Pons (tissue), 1 donor: ENCODE data around the gene PSORS1C2.
A peak's percentile ranks its signal among the peaks of the same experiment; 100 is the strongest.

ENCODE experiments used
- DNase-seq: peaks from one replicate; pipeline ENCODE4 v3.0.0-alpha.2; 2016; ENCODE audit warnings: low spot score

PSORS1C2 gene

GRCh38 chr6:31139599-31139998 lies 733 bp upstream of the PSORS1C2 start:
- no peak for DNase-seq

- no peak for DNase-seq
Observed at GRCh38 chr6:31135710-31136109, 3.2 kb downstream of the PSORS1C2 start.

- DNase-seq, result no peak
Observed at GRCh38 chr6:31132806-31133205, 6.1 kb downstream of the PSORS1C2 start.

DNA sequence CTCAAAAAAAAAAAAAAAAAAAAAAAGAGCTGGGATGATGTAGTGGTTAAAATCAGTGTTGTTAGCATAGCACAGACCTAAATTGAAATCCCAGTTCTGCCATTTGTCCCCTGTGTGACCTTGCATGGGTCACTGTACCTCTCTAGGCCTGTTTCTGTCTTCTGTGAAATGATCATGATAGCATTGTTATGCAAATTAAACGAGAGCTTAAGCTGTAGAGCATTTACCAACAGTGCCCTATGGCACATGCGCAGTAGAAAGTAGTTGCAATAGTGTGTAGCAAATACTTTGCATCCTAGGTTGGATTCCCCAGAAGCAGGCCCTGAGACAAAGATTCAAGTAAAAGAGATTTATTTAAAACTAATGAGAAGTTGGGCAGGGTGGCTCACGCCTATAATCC lies 7.3 kb downstream of the PSORS1C2 start:
- DNase-seq, result no peak

- no peak for DNase-seq
Observed at GRCh38 chr6:31130751-31131150, 8.1 kb downstream of the PSORS1C2 start.

DNA sequence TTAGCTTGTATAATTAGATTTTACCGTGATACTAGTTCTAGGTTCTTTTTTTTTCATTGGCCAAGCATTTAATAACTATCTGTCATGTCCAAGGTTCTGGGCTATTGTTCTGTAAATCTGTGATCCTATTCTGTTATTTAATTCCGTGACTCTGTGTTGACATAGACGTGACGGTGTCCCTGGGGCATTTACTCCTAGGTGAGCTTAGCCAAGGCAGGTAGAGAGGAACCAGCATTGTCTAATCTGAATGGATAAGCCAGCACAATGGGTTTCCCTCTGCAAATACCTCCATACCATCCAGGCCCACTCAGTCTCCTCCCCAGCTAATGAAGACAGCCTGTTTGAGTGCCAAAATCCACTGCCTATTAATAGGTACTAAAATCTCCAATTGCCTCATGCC lies 9.7 kb downstream of the PSORS1C2 start:
- DNase-seq, result no peak

- DNase-seq, result peak; percentile 43
Observed at GRCh38 chr6:31128093-31128676, 10.7 kb downstream of the PSORS1C2 start.

DNA sequence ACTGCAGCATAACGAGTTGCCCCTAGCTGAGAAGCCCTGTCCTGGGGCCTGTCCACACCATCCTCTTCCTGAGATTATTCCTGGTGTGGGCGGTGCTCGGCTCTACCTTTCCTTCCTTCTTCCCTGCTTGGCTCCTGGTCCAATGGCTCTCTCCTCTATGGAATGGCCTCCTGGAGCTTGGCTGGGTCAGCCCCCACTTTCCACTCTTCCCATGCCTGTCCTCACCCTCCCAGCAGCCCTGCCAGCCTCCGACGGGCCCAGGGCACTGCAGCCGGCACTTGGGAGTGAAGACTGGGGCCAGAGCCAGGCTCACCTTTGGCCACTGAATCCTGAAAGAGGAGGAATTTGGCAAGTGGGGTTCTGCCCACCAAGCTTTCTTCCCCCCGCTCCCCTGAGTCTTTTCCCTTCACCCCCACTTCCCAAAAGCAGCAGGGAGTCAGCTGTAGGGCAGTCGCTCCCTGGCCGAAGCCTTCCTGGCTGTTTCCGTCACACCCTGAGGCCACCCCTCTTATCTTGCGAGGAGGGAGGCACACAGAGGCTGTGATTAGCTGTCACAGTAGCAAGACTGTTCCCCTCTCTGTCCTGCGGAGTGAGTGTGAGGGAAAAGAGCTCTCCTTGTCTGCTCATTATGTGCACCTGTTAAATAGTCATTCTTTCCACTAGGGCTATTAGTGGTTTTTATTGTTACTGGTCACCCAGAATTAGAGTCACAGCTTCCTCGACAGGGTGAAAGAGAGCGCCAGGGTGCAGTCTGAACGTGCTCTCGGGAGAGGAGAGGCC lies 12.3 kb downstream of the PSORS1C2 start:
- no peak for DNase-seq

- DNase-seq, result no peak
Observed at GRCh38 chr6:31125586-31126363, 13.1 kb downstream of the PSORS1C2 start.

- DNase-seq, result no peak
Observed at GRCh38 chr6:31125162-31125561, 13.7 kb downstream of the PSORS1C2 start.

DNA sequence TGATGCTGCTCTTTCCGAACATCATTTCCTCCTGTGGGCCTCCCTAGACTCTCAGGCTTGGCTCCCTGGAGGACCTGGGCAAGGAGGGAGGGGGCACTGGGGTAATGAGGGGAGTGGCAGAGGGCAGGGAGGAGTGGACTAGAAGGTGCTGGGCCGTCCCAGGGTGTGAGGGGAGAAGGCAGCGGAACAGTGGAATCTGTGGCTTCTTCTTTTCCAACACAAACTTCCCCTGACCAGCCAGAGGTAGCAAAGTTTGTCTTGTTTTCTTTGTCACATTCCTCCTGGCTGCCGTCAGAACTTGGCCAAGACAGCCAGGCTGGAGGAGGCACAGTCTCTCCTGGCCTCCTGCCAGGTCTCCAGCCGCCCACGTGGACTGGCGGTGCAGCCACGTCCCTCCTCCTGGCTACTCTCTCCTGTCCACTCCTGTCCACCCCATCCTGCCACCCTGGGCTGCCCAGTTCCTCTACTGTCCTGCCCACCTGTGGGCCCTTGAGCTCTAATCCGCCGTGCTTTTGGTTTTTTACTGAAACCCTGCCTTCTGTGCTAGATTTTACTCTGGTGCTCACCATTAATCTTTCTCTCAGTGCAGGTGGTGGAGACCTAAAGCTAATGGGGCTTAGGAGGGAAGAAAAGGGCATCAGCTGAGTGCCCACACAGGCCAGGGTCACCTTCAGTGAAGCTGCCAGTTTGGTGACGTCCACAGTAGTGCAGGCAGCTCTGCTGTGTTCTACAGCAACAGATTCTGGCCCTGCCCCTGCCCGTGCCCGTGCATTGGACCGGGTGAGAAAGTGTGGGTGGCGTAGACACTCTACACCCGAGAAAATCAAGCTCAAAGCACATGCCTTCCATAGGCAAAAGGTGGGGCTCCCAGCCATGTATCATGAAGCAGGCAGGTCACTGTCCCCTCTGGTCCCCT lies 15.8 kb downstream of the PSORS1C2 start:
- DNase-seq, result peak; percentile 35

GRCh38 chr6:31121131-31121790 lies 17.6 kb downstream of the PSORS1C2 start:
- no peak for DNase-seq

DNA sequence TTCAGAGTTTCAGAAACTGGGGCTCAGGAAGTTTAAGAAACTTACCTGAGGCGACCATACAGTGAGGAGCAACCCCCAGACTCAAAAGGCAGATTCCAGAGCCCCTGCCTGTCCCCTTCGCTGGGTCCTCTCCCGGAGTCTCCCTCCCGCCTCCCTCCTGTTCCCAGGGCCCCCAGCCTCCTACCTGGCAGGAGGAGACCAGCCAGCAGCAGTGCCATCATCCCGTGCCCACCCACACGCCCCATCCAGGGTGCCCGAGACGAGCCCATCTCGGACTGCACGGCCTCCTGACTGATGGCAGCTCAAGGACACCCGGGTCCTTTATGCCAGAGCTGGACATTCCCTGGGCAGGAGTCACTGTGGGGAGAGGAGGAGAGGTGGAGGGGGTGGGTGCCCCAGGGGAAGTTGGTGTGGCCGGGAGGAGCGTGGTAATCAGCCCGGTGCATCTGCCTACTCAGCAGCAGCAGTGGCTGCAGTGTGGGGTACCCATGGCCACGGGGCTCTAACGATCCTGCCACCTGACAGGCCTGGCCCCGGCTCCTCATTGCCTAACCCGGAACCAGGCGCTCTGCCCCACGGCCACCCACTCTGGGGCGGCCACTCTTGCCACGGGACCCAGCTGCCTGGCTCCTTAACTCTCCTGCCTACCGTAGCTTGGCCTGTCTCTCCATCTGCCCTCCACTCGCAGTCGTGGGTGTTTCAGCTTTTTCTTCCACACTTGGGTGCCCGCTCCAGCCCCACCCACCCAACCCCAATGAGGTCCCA lies 18.5 kb downstream of the PSORS1C2 start, which contains the start of gene CDSN:
CDSN (minus strand) TSS at position 296 of the 765 bp plus-strand sequence; CDS start at position 269, 27 bp downstream.
- no peak for DNase-seq

DNA sequence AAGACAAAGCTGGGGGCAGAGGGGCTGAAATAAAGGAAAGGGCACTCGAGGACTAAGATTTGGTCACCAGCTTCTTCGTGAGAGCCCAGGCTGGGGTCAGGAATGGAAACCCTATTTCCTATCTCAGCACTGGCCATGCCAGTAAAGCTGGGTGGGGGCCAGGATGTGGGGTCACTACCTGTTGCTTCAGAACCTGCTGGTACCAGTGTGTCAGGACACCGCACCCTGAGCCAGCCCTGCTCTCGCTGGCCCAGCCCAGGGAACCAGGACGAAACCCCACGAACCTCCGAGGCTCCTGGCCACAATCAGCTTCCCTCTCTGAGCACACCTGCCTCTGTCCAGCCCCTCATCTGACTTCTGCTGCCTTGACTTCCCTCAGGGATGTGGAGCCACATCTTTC lies 20.7 kb downstream of the PSORS1C2 start:
- no peak for DNase-seq

GRCh38 chr6:31116661-31117385 lies 22.0 kb downstream of the PSORS1C2 start:
- no peak for DNase-seq

DNA sequence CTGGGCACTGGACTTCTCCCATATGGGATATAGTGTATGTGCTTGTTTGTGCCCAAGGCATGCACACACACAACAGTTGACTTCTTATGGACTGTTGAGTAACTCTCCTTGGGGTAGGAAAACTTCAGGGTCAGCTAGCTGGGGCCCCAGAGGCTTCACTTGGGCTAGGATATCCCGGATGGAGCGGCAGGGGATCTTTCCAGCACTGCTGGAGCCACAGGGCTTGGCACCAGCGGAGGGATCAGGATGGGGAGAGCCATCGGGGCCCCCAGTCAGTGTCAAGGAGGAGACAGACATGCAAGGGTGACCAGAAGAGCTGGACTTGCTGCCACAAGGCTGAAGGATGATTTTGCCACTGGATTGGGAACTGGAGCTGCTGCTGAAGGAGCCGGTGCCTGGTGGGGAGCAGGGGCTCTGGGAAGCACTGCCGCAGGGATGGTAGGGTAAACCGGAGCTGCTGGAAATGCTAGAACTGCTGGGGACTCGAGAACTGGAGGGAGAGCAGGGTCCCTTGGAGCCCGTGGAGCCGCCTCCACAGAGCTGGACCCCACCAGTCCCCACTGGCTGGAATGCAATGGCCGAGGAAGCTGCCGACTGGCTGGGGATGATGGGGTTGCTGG lies 22.8 kb downstream of the PSORS1C2 start:
- no peak for DNase-seq

DNA sequence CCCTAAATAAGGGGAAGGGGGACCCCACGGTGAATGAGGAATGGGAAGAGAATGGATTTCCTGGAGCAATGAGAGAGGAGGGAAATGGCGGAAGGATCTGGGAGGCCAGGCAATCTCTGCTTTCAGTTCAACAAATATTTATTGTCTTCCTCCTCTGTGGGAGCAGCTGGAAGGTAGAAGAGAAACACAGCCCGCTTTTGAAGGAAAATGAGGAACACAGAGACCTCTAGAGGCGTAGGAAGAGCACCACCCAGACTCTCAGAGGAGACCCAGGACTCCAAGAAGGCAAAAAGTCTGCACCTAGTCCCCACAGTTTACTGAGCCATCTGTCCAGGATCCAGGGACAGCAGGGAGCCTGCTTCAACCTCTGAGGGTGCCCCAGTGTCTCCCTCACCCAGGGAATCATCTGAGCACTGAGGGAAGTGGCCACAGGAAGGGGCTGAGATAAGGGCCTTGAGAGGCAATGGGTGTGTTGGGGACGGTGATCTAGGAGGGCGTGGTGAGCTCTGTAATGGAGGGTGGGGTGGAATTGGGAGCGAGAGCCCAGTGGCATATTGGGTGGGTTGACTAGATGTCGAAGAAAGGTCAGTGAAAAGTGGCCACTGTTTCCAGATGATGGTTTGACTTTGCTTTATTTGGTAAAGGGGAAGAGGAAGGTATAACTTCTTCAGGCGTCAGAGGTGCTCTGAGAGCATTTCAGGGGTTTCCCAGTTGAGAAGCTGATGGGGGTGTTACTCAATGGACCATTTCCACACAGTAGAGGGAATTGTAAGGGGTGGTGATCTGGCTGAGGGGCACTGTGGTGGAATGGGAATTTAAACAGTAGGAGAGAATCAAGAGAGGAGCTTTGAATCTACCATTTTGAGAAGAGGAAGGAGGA lies 23.7 kb downstream of the PSORS1C2 start:
- peak; percentile 85 for DNase-seq

GRCh38 chr6:31114541-31114878 lies 24.4 kb downstream of the PSORS1C2 start, which contains the start of gene PSORS1C1:
Gene PSORS1C1 (plus strand): TSS chr6:31114800. CDS start chr6:31129633, 14,833 bp downstream.
- peak; percentile 53 for DNase-seq
